Fibroblast of skin of left biceps (primary cell): ENCODE measurements around the gene TPI1.
A peak's percentile ranks its signal among the peaks of the same experiment; 100 is the strongest.
"Not testable (repeated sequence)": the region's sequence is repeated elsewhere in the genome, so short reads cannot be mapped to it uniquely, and the experiment has no call there.

Source experiments
- DNase-seq, 2 experiments: peaks; one replicate each; pipeline ENCODE4 v3.0.0-alpha.2; 2013; ENCODE audit warnings: low read depth in 2 of 2

Gene TPI1

GRCh38 chr12:6847676-6848075 is 19.7 kb upstream of the TPI1 start:
- no peak for DNase-seq

- no peak for DNase-seq
Measured at GRCh38 chr12:6849427-6849826, 17.9 kb upstream of the TPI1 start.

- no peak for DNase-seq
Measured at GRCh38 chr12:6849976-6850560, 17.3 kb upstream of the TPI1 start.

GRCh38 chr12:6850796-6851152 is 16.6 kb upstream of the TPI1 start:
- DNase-seq: no peak

GRCh38 chr12:6851153-6851920 is 16.0 kb upstream of the TPI1 start, which contains the start of gene CDCA3:
CDCA3 (minus strand) TSS chr12:6851286; CDS start chr12:6850952, 334 bp downstream.
- peak; percentile 95 to 96 for DNase-seq

- DNase-seq: peak; percentile 99
Measured at GRCh38 chr12:6851921-6852650, 15.2 kb upstream of the TPI1 start, which contains the start of gene USP5. USP5 (plus strand) TSS chr12:6852150; CDS start chr12:6852180, 30 bp downstream.

- DNase-seq: no peak
Measured at GRCh38 chr12:6852651-6853354, 14.5 kb upstream of the TPI1 start.

- no peak for DNase-seq
Measured at GRCh38 chr12:6853626-6854025, 13.7 kb upstream of the TPI1 start.

GRCh38 chr12:6854036-6854435 is 13.3 kb upstream of the TPI1 start:
- no peak for DNase-seq

GRCh38 chr12:6855322-6855721 is 12.0 kb upstream of the TPI1 start:
- no peak for DNase-seq

GRCh38 chr12:6858799-6859198 is 8.5 kb upstream of the TPI1 start:
- no peak for DNase-seq

GRCh38 chr12:6860116-6860515 is 7.2 kb upstream of the TPI1 start:
- no peak for DNase-seq

GRCh38 chr12:6860942-6861341 is 6.4 kb upstream of the TPI1 start:
- DNase-seq: no peak

GRCh38 chr12:6861391-6861790 is 5.9 kb upstream of the TPI1 start:
- DNase-seq: no peak

GRCh38 chr12:6863033-6863432 is 4.3 kb upstream of the TPI1 start:
- DNase-seq: no peak

- no peak for DNase-seq
Measured at GRCh38 chr12:6863586-6864321, 3.6 kb upstream of the TPI1 start.

GRCh38 chr12:6865307-6865706 is 2.0 kb upstream of the TPI1 start:
- not testable (repeated sequence) for DNase-seq

GRCh38 chr12:6866163-6866919 is 990 bp upstream of the TPI1 start:
- no peak for DNase-seq

GRCh38 chr12:6866920-6867412 is 365 bp upstream of the TPI1 start:
- no peak for DNase-seq

- DNase-seq: no peak
Measured at GRCh38 chr12:6868211-6869048, 1.1 kb downstream of the TPI1 start.
